Pancreas (tissue), 10 donors: ENCODE data around the gene SLC39A8. TPM values are rescaled to one million over a fixed set of nuclear protein-coding genes. Genes with fewer than 3 reads are reported as not detected.

Experiments used
- ATAC-seq, 4 donors: fragments of 200-7000 bp; cut with Tn5 transposase; one replicate each; pipeline versions ENCODE4 v1.8.0 to v1.9.1; 2020; ENCODE audit warnings: mild to moderate bottlenecking in 4 of 4, moderate library complexity in 4 of 4
- DNase-seq, 6 donors: peaks; one replicate each; pipeline ENCODE4 v3.0.0-alpha.2; 2020
- FAIRE-seq: peaks from 2 replicates; lab custom pipeline; 2012; peaks lifted over from hg19 to GRCh38; lab: Jason Lieb, UNC
- H3K27ac ChIP-seq, 4 donors: fragments of 200-600 bp; sonication (generic); 1 replicate in 3 of 4; 2 replicates in 1 of 4; pipeline versions ENCODE4 v1.5.0 to v1.8.0; 2020
- H3K27me3 ChIP-seq, 4 donors: fragments of 200-600 bp; one replicate each; pipeline ENCODE4 v1.8.0; 2021
- H3K36me3 ChIP-seq, 3 donors: fragments of 200-600 bp; sonication (generic) in 1 of 3; one replicate each; pipeline versions ENCODE4 v1.5.0 to v1.8.0; 2020 to 2021
- H3K4me1 ChIP-seq, 3 donors: fragments of 200-600 bp; one replicate each; pipeline ENCODE4 v1.8.0; 2021
- H3K4me3 ChIP-seq, 4 donors: fragments of 200-600 bp; sonication (generic) in 2 of 4; one replicate each; pipeline versions ENCODE4 v1.5.0 to v1.8.0; 2020 to 2021
- H3K9me3 ChIP-seq, 4 donors: fragments of 200-600 bp; one replicate each; pipeline ENCODE4 v1.8.0; 2021
- CTCF ChIP-seq, 4 donors: fragments of 200-600 bp; sonication (generic) in 3 of 4; IDR thresholded peaks; one replicate each; pipeline versions ENCODE4 v1.5.0 to v1.8.0; 2021; ENCODE audit warnings: antibody characterized with exemption in 4 of 4
- WGBS, 2 donors: extraction: QIAGEN DNeasy Blood & Tissue Kit; methylation state at CpG; one replicate each; pipeline ENCODE4 v1.1.7; 2013; 5-methylcytosine and 5-hydroxymethylcytosine counted together
- intact Hi-C, 3 donors: fragments of 100-400 bp; cut with DNase I; formaldehyde crosslinking; loops; one replicate each; pipeline versions ENCODE4 v1.11.1 to v1.14.2; 2022
- polyA plus RNA-seq, 2 donors: library from polyadenylated mRNA; stranded (reverse); fragments of 200-250 nt; gene quantifications; one replicate each; pipeline ENCODE4 v1.2.3, GENCODE V29; 2013
- total RNA-seq, 6 donors: library from RNA; stranded (reverse); fragmentation: NEBNext Ultra II Directional in 4 of 6; extraction: Animal tissue kit (Norgen Biotek cat#: 25700) in 4 of 6; gene quantifications; one replicate each; pipeline versions ENCODE4 v1.2.1 to v1.2.4, GENCODE V29; 2021 to 2023
- donor health status: healthy with polysubstance abuse.
- donor health status: DM: no; HTN: no; CAD: no; lungs with moderate emphysema.
- donor health status: DM: no; HTN: no; CAD: no.
- donor health status: control.
- donor health status: control.
- donor health status: Bipolar disorder and iron deficiency.
- donor health status: DM: yes; HTN: yes; CAD: no.
- donor health status: DM: no; HTN: no; CAD: no.
- donor health status: DM: no; HTN: no; CAD: no.
- donor health status: DM: yes; HTN: yes; CAD: no.

Gene SLC39A8
- total and polyA plus RNA-seq, 8 donors: 9.9 to 46.8 (median 37.8) TPM

GRCh38 chr4:102219129-102219528 is 126.2 kb downstream of the SLC39A8 start:
- FAIRE-seq: no peak
- WGBS, 2 donors: 41 to 44% methylated on average over 4 of the region's 4 CpGs
- no peak for DNase-seq
- TF ChIP-seq CTCF (IDR thresholded peaks at IDR 0.05): no peak
- no peaks in the 10 kb centered on the region for H3K27me3 ChIP-seq
- H3K4me3 ChIP-seq: no peak overlapping the region
- ATAC-seq: no peak
- intact Hi-C loops: no loop called here
- no peaks in the 10 kb centered on the region for H3K36me3 ChIP-seq
- H3K27ac ChIP-seq: no peak overlapping the region
- H3K4me1 ChIP-seq: no peaks in the 10 kb centered on the region
- H3K9me3 ChIP-seq: no peaks in the 10 kb centered on the region

- ATAC-seq (no peak), FAIRE-seq (no peak)
- H3K27ac ChIP-seq: no peak overlapping the region
Measured at GRCh38 chr4:102218656-102219055, 126.6 kb downstream of the SLC39A8 start.

GRCh38 chr4:102217775-102218355 is 127.4 kb downstream of the SLC39A8 start:
- H3K27ac ChIP-seq: no peak overlapping the region
- no peak overlapping the region for H3K4me3 ChIP-seq
- WGBS, 2 donors: 84 to 87% methylated on average over 1 of the region's 1 CpG
- FAIRE-seq (no peak), DNase-seq (no peak), ATAC-seq (no peak)
- H3K4me1 ChIP-seq: no peaks in the 10 kb centered on the region
- no peaks in the 10 kb centered on the region for H3K27me3 ChIP-seq
- no peak for TF ChIP-seq CTCF (IDR thresholded peaks at IDR 0.05)
- intact Hi-C loops: no loop called here
- H3K36me3 ChIP-seq: no peaks in the 10 kb centered on the region
- H3K9me3 ChIP-seq: no peaks in the 10 kb centered on the region

More at GRCh38 chr4:102218656-102219055, 126.6 kb downstream of the SLC39A8 start:
- Histone ChIP-seq H3K4me3 (no peak overlapping the region), H3K9me3 (no peaks in the 10 kb centered on the region), H3K36me3 (no peaks in the 10 kb centered on the region), H3K4me1 (no peaks in the 10 kb centered on the region), H3K27me3 (no peaks in the 10 kb centered on the region)
- TF ChIP-seq CTCF (IDR thresholded peaks at IDR 0.05): no peak
- WGBS, 2 donors: 49 to 67% methylated on average over 3 of the region's 3 CpGs
- DNase-seq: no peak
- intact Hi-C loops: no loop called here

- ATAC-seq: no peak
- WGBS, 2 donors: 38 to 49% methylated on average over 3 of the region's 3 CpGs
- Histone ChIP-seq H3K27me3 (no peaks in the 10 kb centered on the region), H3K36me3 (no peaks in the 10 kb centered on the region), H3K4me1 (no peaks in the 10 kb centered on the region), H3K9me3 (no peaks in the 10 kb centered on the region), H3K27ac (no peak overlapping the region), H3K4me3 (no peak overlapping the region)
- DNase-seq: no peak
- no peak for FAIRE-seq
- intact Hi-C loops: no loop called here
- TF ChIP-seq CTCF (IDR thresholded peaks at IDR 0.05): no peak
Measured at GRCh38 chr4:102217345-102217744, 127.9 kb downstream of the SLC39A8 start.

- ATAC-seq: no peak
- no peaks in the 10 kb centered on the region for H3K27me3 ChIP-seq
- H3K27ac ChIP-seq: no peak overlapping the region
- H3K4me1 ChIP-seq: no peaks in the 10 kb centered on the region
- H3K36me3 ChIP-seq: no peaks in the 10 kb centered on the region
- 63 to 70% methylated on average over 3 of the region's 3 CpGs for WGBS, 2 donors
- no peak overlapping the region for H3K4me3 ChIP-seq
- no peak for TF ChIP-seq CTCF (IDR thresholded peaks at IDR 0.05)
- no peak for FAIRE-seq
- intact Hi-C loops: no loop called here
- no peak for DNase-seq
- no peaks in the 10 kb centered on the region for H3K9me3 ChIP-seq
Measured at GRCh38 chr4:102216666-102217065, 128.6 kb downstream of the SLC39A8 start.
